Peyer's patch (tissue), 4 donors: ENCODE measurements around the gene MCF2L. TPM values are rescaled to one million over a fixed set of nuclear protein-coding genes. Genes with fewer than 3 reads are reported as not detected.
"Not testable (repeated sequence)": the region's sequence is repeated elsewhere in the genome, so short reads cannot be mapped to it uniquely, and the experiment has no call there.

Experiments used
- DNase-seq, 3 donors: peaks; one replicate each; pipeline ENCODE4 v3.0.0-alpha.2; 2017 to 2019
- H3K27ac ChIP-seq, 4 donors: fragments of 200-600 bp; sonication (generic); one replicate each; pipeline ENCODE4 v1.5.1; 2016 to 2019
- H3K27me3 ChIP-seq, 2 donors: fragments of 200-600 bp; sonication (generic); one replicate each; pipeline ENCODE4 v1.5.1; 2019
- H3K36me3 ChIP-seq, 3 donors: fragments of 200-600 bp; sonication (generic); one replicate each; pipeline ENCODE4 v1.5.1; 2016 to 2019
- H3K4me1 ChIP-seq, 4 donors: fragments of 200-600 bp; sonication (generic); one replicate each; pipeline ENCODE4 v1.5.1; 2016 to 2019
- H3K4me3 ChIP-seq, 4 donors: fragments of 200-600 bp; sonication (generic); 1 replicate in 3 of 4; 2 replicates in 1 of 4; pipeline ENCODE4 v1.5.1; 2016 to 2019; ENCODE audit warnings: mild to moderate bottlenecking in 1 of 4
- H3K9me3 ChIP-seq, 4 donors: fragments of 200-600 bp; sonication (generic); one replicate each; pipeline ENCODE4 v1.5.1; 2016 to 2019; ENCODE audit warnings: mild to moderate bottlenecking in 1 of 4
- CTCF ChIP-seq, 6 experiments: fragments of 450-650 bp in 4 of 6; fragments of 200-600 bp in 2 of 6; sonication (generic) in 1 of 6; IDR thresholded peaks; one replicate each; pipeline ENCODE4 v1.5.1; 2017 to 2019; ENCODE audit warnings: antibody characterized with exemption in 6 of 6, mild to moderate bottlenecking in 3 of 6, moderate library complexity in 1 of 6
- POLR2A ChIP-seq, 2 donors: fragments of 450-650 bp; IDR thresholded peaks; one replicate each; pipeline ENCODE4 v1.5.1; 2017; ENCODE audit warnings: antibody characterized with exemption in 2 of 2, mild to moderate bottlenecking in 2 of 2, moderate library complexity in 2 of 2
- total RNA-seq, 4 donors: library from RNA; depleted of rRNA; stranded (reverse); fragments of >200 nt; gene quantifications; one replicate each; pipeline ENCODE4 v1.1.0, GENCODE V29; 2016

Gene MCF2L
- total RNA-seq, 4 donors from 2014 or later, result 81.4 to 165 (median 149) TPM

GRCh38 chr13:113052971-113053370 lies 84.0 kb downstream of the MCF2L start:
- no peak for DNase-seq
- Histone ChIP-seq H3K9me3 (no peaks in the 10 kb centered on the region), H3K4me3 (no peak overlapping the region), H3K36me3 (no peaks in the 10 kb centered on the region), H3K27me3 (no peaks in the 10 kb centered on the region), H3K4me1 (no peaks in the 10 kb centered on the region), H3K27ac (no peak overlapping the region)
- TF ChIP-seq CTCF (IDR thresholded peaks at IDR 0.05) (no peak), POLR2A (IDR thresholded peaks at IDR 0.05) (no peak)

GRCh38 chr13:113053376-113053775 lies 84.4 kb downstream of the MCF2L start:
- Histone ChIP-seq H3K4me3 (no peak overlapping the region), H3K27ac (no peak overlapping the region), H3K36me3 (no peaks in the 10 kb centered on the region), H3K27me3 (no peaks in the 10 kb centered on the region), H3K4me1 (no peaks in the 10 kb centered on the region), H3K9me3 (no peaks in the 10 kb centered on the region)
- TF ChIP-seq CTCF (IDR thresholded peaks at IDR 0.05) (no peak), POLR2A (IDR thresholded peaks at IDR 0.05) (no peak)
- DNase-seq, result no peak

- no peak for DNase-seq
- no peaks in the 10 kb centered on the region for H3K36me3 ChIP-seq
- TF ChIP-seq POLR2A (IDR thresholded peaks at IDR 0.05) (no peak), CTCF (IDR thresholded peaks at IDR 0.05) (no peak)
These were observed 85.0 kb downstream of the MCF2L start for GRCh38 chr13:113053801-113054604.

GRCh38 chr13:113057084-113057483 lies 88.1 kb downstream of the MCF2L start:
- Histone ChIP-seq H3K9me3 (no peaks in the 10 kb centered on the region), H3K27me3 (no peaks in the 10 kb centered on the region), H3K4me1 (no peaks in the 10 kb centered on the region), H3K27ac (no peak overlapping the region), H3K36me3 (no peaks in the 10 kb centered on the region), H3K4me3 (no peak overlapping the region)
- TF ChIP-seq CTCF (IDR thresholded peaks at IDR 0.05) (no peak), POLR2A (IDR thresholded peaks at IDR 0.05) (no peak)
- DNase-seq, result no peak

More at GRCh38 chr13:113053801-113054604, 85.0 kb downstream of the MCF2L start:
- H3K4me1 ChIP-seq, result no peaks in the 10 kb centered on the region
- H3K4me3 ChIP-seq, result no peak overlapping the region
- H3K27ac ChIP-seq, result no peak overlapping the region
- H3K9me3 ChIP-seq, result no peaks in the 10 kb centered on the region
- no peaks in the 10 kb centered on the region for H3K27me3 ChIP-seq

GRCh38 chr13:113057559-113057958 lies 88.5 kb downstream of the MCF2L start:
- DNase-seq, H3K4me1 ChIP-seq, H3K27ac ChIP-seq, H3K9me3 ChIP-seq, H3K4me3 ChIP-seq, H3K27me3 ChIP-seq, H3K36me3 ChIP-seq: not testable (repeated sequence)

GRCh38 chr13:113058129-113058987 lies 89.3 kb downstream of the MCF2L start:
- no peaks in the 10 kb centered on the region for H3K36me3 ChIP-seq
- H3K9me3 ChIP-seq, result no peaks in the 10 kb centered on the region
- no peak for TF ChIP-seq POLR2A (IDR thresholded peaks at IDR 0.05)
- TF ChIP-seq CTCF (IDR thresholded peaks at IDR 0.05), result no peak
- no peak overlapping the region for H3K27ac ChIP-seq
- DNase-seq, result no peak
- no peaks in the 10 kb centered on the region for H3K4me1 ChIP-seq
- no peaks in the 10 kb centered on the region for H3K27me3 ChIP-seq
- H3K4me3 ChIP-seq, result no peak overlapping the region
